Effector memory CD8-positive, alpha-beta T cell (primary cell): Measurements from ENCODE around the gene TLDC2.
"Not testable (repeated sequence)": the region's sequence is repeated elsewhere in the genome, so short reads cannot be mapped to it uniquely, and the experiment has no call there.

ENCODE experiments used
- ATAC-seq: fragments of 150-1000 bp; cut with Tn5 transposase; replicated peaks from 2 replicates; pipeline ENCODE4 v1.10.0; 2021; ENCODE audit warnings: mild to moderate bottlenecking, moderate library complexity
- DNase-seq, 3 experiments: peaks; one replicate each; pipeline ENCODE4 v3.0.0; 2021
- H3K27ac Mint-ChIP-seq, 2 donors: one replicate each; pipeline ENCODE4 v1.8.0; 2022; ENCODE audit warnings: mild to moderate bottlenecking in 2 of 2, mixed read lengths in 2 of 2, moderate library complexity in 2 of 2
- H3K27me3 Mint-ChIP-seq, 2 donors: one replicate each; pipeline ENCODE4 v1.8.0; 2022; ENCODE audit warnings: mixed read lengths in 2 of 2
- H3K36me3 Mint-ChIP-seq: one replicate; pipeline ENCODE4 v1.8.0; 2022; ENCODE audit warnings: mild to moderate bottlenecking, moderate library complexity, mixed read lengths; ENCODE audit not compliant: insufficient read depth
- H3K4me1 Mint-ChIP-seq, 2 donors: one replicate each; pipeline ENCODE4 v1.8.0; 2022; ENCODE audit warnings: low read depth in 2 of 2, mixed read lengths in 2 of 2
- H3K4me3 Mint-ChIP-seq, 2 donors: one replicate each; pipeline ENCODE4 v1.8.0; 2022; ENCODE audit warnings: mild to moderate bottlenecking in 2 of 2, mixed read lengths in 2 of 2, moderate library complexity in 2 of 2
- H3K9me3 Mint-ChIP-seq, 2 donors: one replicate each; pipeline ENCODE4 v1.8.0; 2022; ENCODE audit warnings: mixed read lengths in 2 of 2

The TLDC2 gene

GRCh38 chr20:36886859-36887751, 11.2 kb downstream of the TLDC2 start:
- peaks cover 15 to 16% of the 10 kb centered on the region in 2 donors for H3K4me1 Mint-ChIP-seq
- H3K27me3 Mint-ChIP-seq: no peaks in the 10 kb centered on the region
- DNase-seq (peak; percentile 68 to 80 (median 70)), ATAC-seq (peak; percentile 91)
- peak overlapping the region; percentile 15 to 91 for H3K27ac Mint-ChIP-seq
- H3K9me3 Mint-ChIP-seq: no peaks in the 10 kb centered on the region
- peaks cover 23% of the 10 kb centered on the region for H3K36me3 Mint-ChIP-seq
- peak overlapping the region; percentile 9 to 26 for H3K4me3 Mint-ChIP-seq

GRCh38 chr20:36887752-36888090, 11.8 kb downstream of the TLDC2 start:
- no peaks in the 10 kb centered on the region for H3K27me3 Mint-ChIP-seq
- peaks cover 29% of the 10 kb centered on the region for H3K36me3 Mint-ChIP-seq
- H3K4me1 Mint-ChIP-seq: peaks cover 15 to 18% of the 10 kb centered on the region in 2 donors
- no peaks in the 10 kb centered on the region for H3K9me3 Mint-ChIP-seq
- peak; percentile 4 for ATAC-seq
- peak overlapping the region; percentile 15 to 60 for H3K27ac Mint-ChIP-seq
- no peak for DNase-seq
- no peak overlapping the region for H3K4me3 Mint-ChIP-seq

DNA sequence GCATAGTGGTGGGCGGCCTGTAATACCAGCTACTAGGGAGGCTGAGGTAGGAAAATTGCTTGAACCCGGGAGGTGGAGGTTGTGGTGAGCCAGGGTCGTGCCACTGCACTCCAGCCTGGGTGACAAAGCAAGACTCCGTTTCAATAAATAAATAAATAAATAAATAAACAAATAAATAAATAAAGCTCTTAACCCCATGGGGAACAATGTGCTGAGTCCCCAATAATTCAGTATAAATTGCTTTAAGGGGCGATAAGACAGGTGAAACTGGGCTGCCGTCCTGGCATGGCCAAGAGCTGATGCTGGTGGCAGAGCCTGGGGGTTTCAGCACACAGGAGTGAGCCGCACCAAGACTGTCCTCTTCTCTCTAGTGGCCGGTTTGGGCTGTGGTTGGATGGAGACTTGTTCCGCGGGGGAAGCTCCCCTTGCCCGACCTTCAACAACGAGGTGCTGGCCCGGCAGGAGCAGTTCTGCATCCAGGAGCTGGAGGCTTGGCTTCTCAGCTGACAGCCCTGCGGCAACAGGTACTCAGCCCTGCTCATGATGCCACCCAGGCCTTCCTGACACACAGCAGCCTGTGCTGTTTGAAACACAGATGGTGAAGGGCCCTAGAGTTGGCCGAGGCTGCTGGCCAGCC, 13.1 kb downstream of the TLDC2 start:
- ATAC-seq (no peak), DNase-seq (no peak)
- H3K36me3 Mint-ChIP-seq: peaks cover 40% of the 10 kb centered on the region
- no peak overlapping the region for H3K4me3 Mint-ChIP-seq
- H3K27ac Mint-ChIP-seq: no peak overlapping the region
- no peaks in the 10 kb centered on the region for H3K9me3 Mint-ChIP-seq
- H3K4me1 Mint-ChIP-seq: peaks cover 15 to 18% of the 10 kb centered on the region in 2 donors
- H3K27me3 Mint-ChIP-seq: no peaks in the 10 kb centered on the region

GRCh38 chr20:36890586-36890985, 14.6 kb downstream of the TLDC2 start:
- no peak overlapping the region for H3K4me3 Mint-ChIP-seq
- H3K27me3 Mint-ChIP-seq: no peaks in the 10 kb centered on the region
- H3K9me3 Mint-ChIP-seq: no peaks in the 10 kb centered on the region
- peak overlapping the region in 1 of 2 donors; percentile 74 for H3K27ac Mint-ChIP-seq
- no peak for ATAC-seq
- H3K36me3 Mint-ChIP-seq: peaks cover 53% of the 10 kb centered on the region
- peaks cover 15 to 22% of the 10 kb centered on the region in 2 donors for H3K4me1 Mint-ChIP-seq
- no peak for DNase-seq

- Mint-ChIP-seq H3K27me3 (no peaks in the 10 kb centered on the region), H3K36me3 (peaks cover 59% of the 10 kb centered on the region), H3K4me3 (no peak overlapping the region), H3K9me3 (no peaks in the 10 kb centered on the region), H3K27ac (peak overlapping the region in 1 of 2 donors; percentile 33), H3K4me1 (peaks cover 15 to 22% of the 10 kb centered on the region in 2 donors)
- DNase-seq: no peak
- no peak for ATAC-seq
Observed at GRCh38 chr20:36891211-36891610, 15.3 kb downstream of the TLDC2 start.

DNA sequence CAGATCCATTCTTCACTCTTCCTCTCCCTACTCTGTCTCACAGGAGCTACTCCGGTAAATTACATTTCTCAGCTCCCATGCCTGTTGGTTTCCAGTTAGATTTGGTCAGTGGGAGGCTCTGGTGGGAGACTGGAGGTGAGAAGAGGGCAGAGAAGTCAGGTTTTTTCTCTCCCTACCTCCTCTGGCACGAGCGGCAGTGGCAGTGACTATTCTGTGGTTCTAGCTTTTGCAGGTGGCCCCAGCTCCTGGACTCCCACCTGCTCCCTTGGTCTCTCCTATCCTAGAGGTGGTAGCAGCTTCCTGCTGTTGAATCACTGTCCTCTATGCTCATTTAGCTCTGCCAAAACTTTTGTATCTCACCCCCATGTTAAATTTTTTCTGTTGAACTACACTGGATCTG, 17.9 kb downstream of the TLDC2 start:
- no peaks in the 10 kb centered on the region for H3K27me3 Mint-ChIP-seq
- no peak overlapping the region for H3K4me3 Mint-ChIP-seq
- peaks cover 2 to 15% of the 10 kb centered on the region in 2 donors for H3K4me1 Mint-ChIP-seq
- H3K9me3 Mint-ChIP-seq: no peaks in the 10 kb centered on the region
- no peak overlapping the region for H3K27ac Mint-ChIP-seq
- no peak for DNase-seq
- H3K36me3 Mint-ChIP-seq: peaks cover 80% of the 10 kb centered on the region
- ATAC-seq: no peak

GRCh38 chr20:36895036-36895435, 19.1 kb downstream of the TLDC2 start:
- Mint-ChIP-seq H3K4me1 (peaks cover 2 to 15% of the 10 kb centered on the region in 2 donors), H3K27me3 (no peaks in the 10 kb centered on the region), H3K4me3 (no peak overlapping the region), H3K9me3 (no peaks in the 10 kb centered on the region), H3K27ac (peak overlapping the region; percentile 75 to 88), H3K36me3 (peaks cover 93% of the 10 kb centered on the region)
- no peak for ATAC-seq
- no peak for DNase-seq

- peak overlapping the region; percentile 46 to 68 for H3K27ac Mint-ChIP-seq
- no peaks in the 10 kb centered on the region for H3K27me3 Mint-ChIP-seq
- ATAC-seq (no peak), DNase-seq (no peak)
- peaks cover 97% of the 10 kb centered on the region for H3K36me3 Mint-ChIP-seq
- no peak overlapping the region for H3K4me3 Mint-ChIP-seq
- peaks cover 7 to 20% of the 10 kb centered on the region in 2 donors for H3K4me1 Mint-ChIP-seq
- H3K9me3 Mint-ChIP-seq: no peaks in the 10 kb centered on the region
Observed at GRCh38 chr20:36904690-36905089, 28.8 kb downstream of the TLDC2 start.

GRCh38 chr20:36905566-36905965, 29.6 kb downstream of the TLDC2 start:
- Mint-ChIP-seq H3K4me1 (peaks cover 7 to 20% of the 10 kb centered on the region in 2 donors), H3K36me3 (peaks cover 97% of the 10 kb centered on the region), H3K27ac (peak overlapping the region; percentile 38 to 68)
- not testable (repeated sequence) for ATAC-seq, H3K9me3 Mint-ChIP-seq, DNase-seq, H3K27me3 Mint-ChIP-seq, H3K4me3 Mint-ChIP-seq

DNA sequence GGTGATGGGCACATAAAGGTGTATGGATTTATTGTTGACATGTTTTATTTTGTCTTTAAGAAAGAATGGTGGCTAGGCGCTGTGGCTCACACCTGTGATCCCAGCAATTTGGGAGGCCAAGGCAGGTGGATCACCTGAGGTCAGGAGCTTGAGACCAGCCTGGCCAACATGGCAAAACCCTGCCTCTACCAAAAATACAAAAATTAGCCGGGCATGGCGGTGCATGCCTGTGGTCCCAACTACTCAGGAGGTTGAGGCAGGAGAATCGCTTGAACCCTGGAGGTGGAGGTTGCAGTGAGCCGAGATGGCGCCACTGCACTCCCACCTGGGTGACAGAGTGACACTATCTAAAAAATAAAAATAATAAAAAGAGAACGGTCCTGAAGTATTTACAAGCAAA, 30.1 kb downstream of the TLDC2 start:
- H3K4me1 Mint-ChIP-seq: peaks cover 7 to 20% of the 10 kb centered on the region in 2 donors
- H3K9me3 Mint-ChIP-seq, DNase-seq, H3K4me3 Mint-ChIP-seq, ATAC-seq, H3K27me3 Mint-ChIP-seq: not testable (repeated sequence)
- peaks cover 96% of the 10 kb centered on the region for H3K36me3 Mint-ChIP-seq
- peak overlapping the region in 1 of 2 donors; percentile 38 for H3K27ac Mint-ChIP-seq

DNA sequence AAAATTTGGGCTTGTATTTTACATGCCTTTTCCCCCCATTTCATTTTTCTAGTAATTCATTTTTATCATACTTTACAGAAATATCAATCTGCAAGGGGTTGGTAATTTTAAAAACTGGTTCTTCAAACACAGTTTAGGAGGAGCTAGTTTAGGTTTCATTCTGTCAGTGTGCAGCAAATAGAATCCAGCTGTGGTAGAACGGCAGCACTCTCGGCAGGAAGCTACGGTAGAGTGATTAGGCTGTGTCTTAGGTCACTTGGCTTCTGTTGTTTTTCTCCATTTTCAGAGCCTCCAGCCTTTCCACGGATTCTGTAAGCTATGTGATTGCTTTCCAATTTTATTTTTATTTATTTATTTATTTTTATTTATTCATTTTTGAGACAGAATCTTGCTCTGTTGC, 32.7 kb downstream of the TLDC2 start:
- H3K27ac Mint-ChIP-seq: no peak overlapping the region
- no peaks in the 10 kb centered on the region for H3K9me3 Mint-ChIP-seq
- no peak for ATAC-seq
- no peak overlapping the region for H3K4me3 Mint-ChIP-seq
- no peaks in the 10 kb centered on the region for H3K27me3 Mint-ChIP-seq
- H3K36me3 Mint-ChIP-seq: peaks cover 98% of the 10 kb centered on the region
- H3K4me1 Mint-ChIP-seq: peaks cover 7 to 23% of the 10 kb centered on the region in 2 donors
- DNase-seq: no peak

- no peak for ATAC-seq
- Mint-ChIP-seq H3K27ac (no peak overlapping the region), H3K4me1 (peaks cover 4 to 9% of the 10 kb centered on the region in 2 donors), H3K27me3 (no peaks in the 10 kb centered on the region), H3K36me3 (peaks cover 100% of the 10 kb centered on the region), H3K4me3 (no peak overlapping the region), H3K9me3 (no peaks in the 10 kb centered on the region)
- no peak for DNase-seq
Observed at GRCh38 chr20:36916199-36916598, 40.3 kb downstream of the TLDC2 start.

DNA sequence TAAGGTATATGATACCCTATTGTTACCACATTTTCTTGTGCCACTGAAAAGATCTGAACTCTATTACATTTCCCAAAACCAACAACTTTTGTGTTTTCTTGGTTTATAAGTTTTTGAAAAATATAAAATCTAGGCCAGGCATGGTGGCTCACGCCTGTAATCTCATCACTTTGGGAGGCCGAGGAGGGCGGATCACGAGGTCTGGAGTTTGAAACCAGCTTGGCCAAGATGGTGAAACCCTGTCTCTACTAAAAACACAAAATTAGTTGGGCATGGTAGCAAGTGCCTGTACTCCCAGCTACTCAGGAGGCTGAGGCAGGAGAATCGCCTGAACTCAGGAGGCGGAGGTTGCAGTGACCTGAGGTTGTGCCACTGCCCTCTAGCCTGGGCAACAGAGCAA, 41.3 kb downstream of the TLDC2 start:
- H3K4me3 Mint-ChIP-seq: no peak overlapping the region
- H3K9me3 Mint-ChIP-seq: no peaks in the 10 kb centered on the region
- H3K4me1 Mint-ChIP-seq: peaks cover 3 to 5% of the 10 kb centered on the region in 2 donors
- DNase-seq (no peak), ATAC-seq (no peak)
- peaks cover 100% of the 10 kb centered on the region for H3K36me3 Mint-ChIP-seq
- H3K27me3 Mint-ChIP-seq: no peaks in the 10 kb centered on the region
- no peak overlapping the region for H3K27ac Mint-ChIP-seq

DNA sequence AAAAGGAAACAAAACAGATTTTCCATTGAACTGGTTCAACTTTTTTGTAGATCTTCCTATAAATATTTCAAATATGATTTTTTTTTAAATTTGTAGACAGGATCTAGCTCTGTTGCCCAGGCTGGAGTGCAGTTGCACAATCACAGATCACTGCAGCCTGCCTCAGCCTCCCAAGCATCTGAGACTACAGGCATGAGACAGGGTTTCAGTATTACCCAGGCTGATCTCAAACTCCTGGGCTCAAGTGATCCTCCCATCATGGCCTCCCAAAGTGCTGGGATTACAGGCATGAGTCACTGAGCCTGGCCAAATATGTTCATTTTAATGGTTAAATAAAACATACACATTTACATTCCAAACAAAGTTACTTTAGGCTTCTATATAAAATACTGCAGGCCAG, 42.0 kb downstream of the TLDC2 start:
- no peak overlapping the region for H3K27ac Mint-ChIP-seq
- no peak for DNase-seq
- peaks cover 100% of the 10 kb centered on the region for H3K36me3 Mint-ChIP-seq
- H3K27me3 Mint-ChIP-seq: no peaks in the 10 kb centered on the region
- no peaks in the 10 kb centered on the region for H3K9me3 Mint-ChIP-seq
- no peak for ATAC-seq
- peaks cover 3% of the 10 kb centered on the region in 2 donors for H3K4me1 Mint-ChIP-seq
- no peak overlapping the region for H3K4me3 Mint-ChIP-seq
